Stimulated activated CD4-positive, alpha-beta T cell treated with anti-CD3 and anti-CD28 coated beads, Interleukin-12 subunit alpha, Interleukin-12 subunit beta, amount 100 ng/mL, for 24 hours (primary cell): ENCODE data around the gene PIF1.
"Not testable (repeated sequence)": the region's sequence is repeated elsewhere in the genome, so short reads cannot be mapped to it uniquely, and the experiment has no call there.

Experiments used
- DNase-seq, 2 experiments: peaks; one replicate each; pipeline ENCODE4 v3.0.0-alpha.2; 2020; ENCODE audit warnings: low read depth in 2 of 2

PIF1 gene

DNA sequence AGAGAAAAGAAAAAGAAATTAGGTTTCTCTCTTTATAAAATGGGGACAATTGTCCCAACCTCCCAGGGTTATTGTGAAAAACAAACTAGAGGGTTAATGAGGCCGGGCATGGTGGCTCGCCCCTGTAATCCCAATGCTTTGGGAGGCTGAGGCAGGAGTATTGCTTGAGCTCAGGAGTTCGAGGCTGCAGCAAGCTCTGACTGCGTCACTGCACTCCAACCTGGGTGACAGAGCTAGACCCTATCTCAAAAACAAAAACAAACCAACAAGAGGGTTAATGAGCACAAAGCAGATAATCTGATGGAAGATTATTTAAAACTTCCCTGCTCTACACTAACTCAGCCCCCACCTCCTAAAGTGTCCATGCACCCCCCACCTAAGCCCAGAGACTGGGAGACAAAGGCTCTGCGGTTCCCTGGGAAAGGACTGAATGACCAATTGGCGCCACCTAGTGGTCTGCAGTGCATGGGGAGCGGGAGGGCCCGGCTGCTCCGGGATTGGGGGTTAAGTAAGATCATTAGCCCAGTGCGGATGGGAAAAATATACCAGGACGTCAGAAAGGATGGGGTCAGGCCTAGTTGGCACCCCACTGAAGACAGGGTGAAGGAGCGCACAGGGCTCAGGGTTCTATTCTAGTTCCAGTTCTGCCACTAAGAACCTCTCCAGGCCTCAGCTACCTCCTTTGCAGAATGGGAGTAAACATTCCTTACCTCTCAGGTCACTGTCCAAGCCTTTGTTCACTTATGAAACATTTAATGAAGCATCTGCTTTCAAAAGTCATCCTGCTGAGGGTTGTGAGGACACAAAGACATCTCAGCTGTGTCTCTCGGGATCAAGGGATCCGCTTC, 15.6 kb downstream of the PIF1 start:
- DNase-seq: peak; percentile 23 to 71

DNA sequence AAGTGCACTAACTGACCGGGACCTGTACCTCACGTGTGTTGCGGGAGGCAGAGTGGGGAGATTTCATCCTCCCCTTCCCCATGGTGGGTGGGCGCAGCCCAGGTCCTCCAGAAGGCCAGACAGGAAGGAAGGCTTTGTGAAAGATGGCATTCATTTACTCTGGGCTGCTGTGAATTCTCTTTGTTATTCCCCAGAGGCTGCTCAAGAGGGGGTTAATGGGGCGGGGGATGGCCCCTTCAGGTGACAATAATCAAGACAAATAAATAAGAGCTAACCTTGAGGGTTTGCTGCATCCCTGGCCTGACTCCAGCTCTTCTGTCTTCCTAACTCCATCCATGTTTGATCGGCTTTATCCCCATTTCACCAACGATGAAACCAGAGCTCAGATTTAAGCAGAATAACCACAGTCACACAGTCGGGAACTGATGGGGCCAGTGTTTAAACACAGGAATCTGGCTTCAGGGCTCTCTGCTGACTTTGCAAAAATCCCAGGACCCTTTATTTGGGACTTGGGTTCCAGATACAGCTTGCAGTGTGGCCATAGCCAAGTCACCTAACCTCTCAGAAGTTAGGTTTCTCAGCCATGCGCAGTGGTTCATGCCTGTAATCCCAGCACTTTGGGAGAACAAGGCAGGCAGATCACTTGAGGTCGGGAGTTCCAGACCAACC, 16.5 kb downstream of the PIF1 start:
- DNase-seq: no peak

DNA sequence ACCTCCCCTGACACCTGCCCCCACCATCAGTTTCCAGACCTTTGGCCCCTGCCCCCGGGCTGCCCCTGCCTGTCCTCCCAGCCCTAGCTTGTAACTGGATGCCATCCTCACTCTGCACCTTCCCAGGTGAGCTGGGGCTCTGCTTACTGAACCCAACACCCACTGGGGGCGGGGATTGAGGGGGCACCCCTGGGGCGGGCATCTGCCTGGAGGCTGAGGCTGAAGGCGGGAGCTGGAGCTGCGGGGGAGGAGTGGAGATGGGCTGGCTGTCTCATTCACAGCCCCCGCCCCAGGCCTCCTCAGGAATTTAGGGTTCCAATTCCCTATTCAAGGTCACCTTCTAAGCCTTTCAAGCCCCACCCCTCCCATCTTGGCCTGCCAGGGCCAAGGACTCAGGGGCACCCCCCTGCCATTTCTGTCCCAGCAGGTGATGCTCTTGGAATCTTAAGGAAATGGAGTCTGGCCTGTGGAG, 17.7 kb downstream of the PIF1 start:
- DNase-seq: no peak

- no peak for DNase-seq
Observed at GRCh38 chr15:64807051-64807749, 18.2 kb downstream of the PIF1 start.

DNA sequence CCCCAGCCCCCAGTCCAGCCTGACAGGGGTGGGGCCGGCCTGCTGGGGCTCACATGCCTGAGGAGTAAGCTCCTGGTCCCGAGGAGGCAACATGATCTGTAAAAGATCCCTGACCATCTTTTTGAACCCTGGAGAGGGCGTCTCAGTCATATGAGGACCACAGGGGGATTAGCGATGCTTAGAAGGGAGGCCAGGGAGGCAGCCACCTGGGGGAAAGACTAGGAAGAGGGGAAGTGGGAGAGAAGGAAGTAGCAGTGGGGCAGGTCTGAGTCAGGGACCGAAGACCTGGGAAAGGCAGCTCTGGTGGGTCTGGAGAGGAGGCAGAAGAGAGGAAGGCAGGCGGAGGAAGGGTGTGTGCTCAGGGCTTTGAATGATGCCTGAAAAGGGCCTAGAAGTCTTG, 18.9 kb downstream of the PIF1 start:
- no peak for DNase-seq

DNA sequence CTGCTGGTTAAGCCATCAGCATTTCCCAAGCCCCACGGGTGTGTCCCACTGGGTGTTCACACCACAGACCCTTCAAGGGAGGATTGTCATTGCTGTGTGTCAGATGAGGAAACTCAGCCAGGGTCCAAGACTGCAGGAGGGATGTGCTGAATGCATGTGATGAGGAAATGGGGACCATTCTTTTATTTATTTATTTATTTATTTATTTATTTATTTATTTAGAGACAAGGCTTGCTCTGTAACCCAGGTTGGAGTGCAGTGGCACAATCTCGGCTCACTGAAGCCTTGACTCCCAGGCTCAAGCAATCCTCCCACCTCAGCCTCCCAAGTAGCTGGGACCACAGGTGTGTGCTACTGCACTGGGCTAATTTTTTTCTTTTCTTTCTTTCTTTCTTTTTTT, 20.8 kb downstream of the PIF1 start:
- DNase-seq: no peak

DNA sequence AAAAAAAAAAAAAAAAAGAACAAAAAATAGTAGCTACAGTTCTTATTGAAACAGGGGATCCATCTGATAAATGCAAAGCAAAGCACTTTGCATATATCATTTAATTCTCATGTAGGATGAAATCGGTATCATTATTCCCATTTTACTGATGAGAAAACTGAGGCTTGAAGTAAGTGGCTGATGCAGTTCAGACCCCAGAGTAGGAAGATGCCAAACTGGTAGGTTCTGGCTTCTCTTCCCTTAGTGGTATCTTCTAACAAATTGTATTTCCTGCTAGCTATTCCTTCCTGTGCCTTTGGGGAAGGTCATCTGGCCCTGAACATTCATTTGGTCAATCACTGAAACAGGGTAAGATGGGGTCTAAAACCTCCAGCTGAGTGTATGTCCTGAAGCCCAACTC, 21.9 kb downstream of the PIF1 start:
- DNase-seq: no peak

DNA sequence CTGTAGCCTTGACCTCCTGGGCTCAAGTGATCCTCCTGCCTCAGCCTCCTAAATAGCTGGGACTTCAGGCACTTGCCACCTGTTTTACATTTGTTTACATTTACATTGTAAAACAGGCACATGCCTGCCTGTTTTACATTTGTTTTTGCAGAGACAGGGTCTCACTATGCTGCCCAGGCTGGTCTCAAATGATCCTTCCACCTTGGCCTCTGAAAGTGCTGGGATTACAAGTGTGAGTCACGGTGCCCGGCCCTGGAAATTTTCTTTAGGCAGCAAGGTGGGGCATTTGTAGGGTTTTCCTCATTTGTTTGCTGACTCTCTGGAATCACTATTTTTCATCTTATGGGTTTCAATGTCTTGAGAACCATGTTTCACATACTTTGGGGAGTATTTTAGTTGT, 25.0 kb downstream of the PIF1 start:
- no peak for DNase-seq

DNA sequence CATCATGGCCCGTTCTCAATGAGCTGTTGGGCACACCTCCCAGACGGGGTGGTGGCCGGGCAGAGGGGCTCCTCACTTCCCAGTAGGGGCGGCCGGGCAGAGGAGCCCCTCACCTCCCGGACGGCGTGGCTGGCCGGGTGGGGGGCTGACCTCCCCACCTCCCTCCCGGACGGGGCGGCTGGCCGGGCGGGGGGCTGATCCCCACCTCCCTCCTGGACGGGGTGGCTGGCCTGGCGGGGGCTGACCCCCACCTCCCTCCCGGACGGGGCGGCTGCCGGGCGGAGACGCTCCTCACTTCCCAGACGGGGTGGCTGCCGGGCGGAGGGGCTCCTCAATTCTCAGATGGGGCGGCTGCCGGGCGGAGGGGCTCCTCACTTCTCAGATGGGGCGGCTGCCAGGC, 26.5 kb downstream of the PIF1 start:
- DNase-seq: not testable (repeated sequence)

GRCh38 chr15:64795921-64796320, 29.5 kb downstream of the PIF1 start:
- not testable (repeated sequence) for DNase-seq

DNA sequence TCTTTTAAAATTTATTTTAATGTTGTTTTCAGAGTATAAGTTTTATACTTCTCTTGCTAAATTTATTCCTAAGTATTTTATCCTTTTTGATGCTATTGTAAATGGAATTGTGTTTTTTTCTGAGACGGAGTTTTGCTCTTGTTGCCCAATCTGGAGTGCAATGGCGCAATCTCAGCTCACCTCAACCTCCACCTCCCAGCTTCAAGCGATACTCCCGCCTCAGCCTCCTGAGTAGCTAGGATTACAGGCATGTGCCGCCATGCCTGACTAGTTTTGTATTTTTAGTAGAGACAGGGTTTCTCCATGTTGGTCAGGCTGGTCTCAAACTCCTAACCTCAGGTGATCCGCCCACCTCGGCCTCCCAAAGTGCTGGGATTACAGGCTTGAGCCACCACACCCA, 30.1 kb downstream of the PIF1 start:
- not testable (repeated sequence) for DNase-seq

DNA sequence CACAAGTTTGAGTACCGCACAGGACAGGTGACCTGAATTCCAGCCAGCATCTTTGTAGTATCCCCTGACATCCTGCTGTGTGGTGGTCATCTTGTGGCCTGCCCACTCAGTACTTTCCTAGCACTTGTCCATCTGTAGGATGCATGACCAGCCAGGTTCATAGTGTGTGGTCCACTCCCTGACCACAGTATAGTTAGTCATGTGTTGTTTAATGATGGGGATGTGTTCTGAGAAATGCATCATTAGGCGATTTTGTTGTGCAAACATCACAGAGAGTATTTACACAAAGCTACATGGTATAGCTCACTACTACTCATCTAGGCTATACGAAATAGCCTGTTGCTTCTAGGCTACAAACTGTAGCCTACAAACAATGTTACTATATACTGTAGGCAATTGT, 33.2 kb downstream of the PIF1 start:
- DNase-seq: no peak

GRCh38 chr15:64791401-64791800, 34.0 kb downstream of the PIF1 start:
- no peak for DNase-seq

DNA sequence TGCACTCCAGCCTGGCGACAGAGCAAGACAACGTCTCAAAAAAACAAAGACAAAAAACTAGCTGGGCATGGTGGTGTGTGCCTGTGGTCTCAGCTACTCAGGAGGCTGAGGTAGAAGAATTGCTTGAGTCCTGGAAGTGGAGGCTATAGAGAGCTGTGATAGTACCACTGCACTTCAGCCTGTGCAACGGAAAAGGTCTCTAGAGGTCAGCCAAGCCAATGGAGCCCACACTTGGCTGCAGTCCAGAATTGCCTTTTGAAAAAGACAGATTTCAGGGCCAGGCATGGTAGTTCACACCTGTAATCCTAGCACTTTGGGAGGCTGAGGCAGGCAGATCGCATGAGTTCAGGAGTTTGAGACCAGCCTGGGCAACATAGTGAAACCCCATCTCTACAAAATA, 41.7 kb downstream of the PIF1 start:
- DNase-seq: no peak

- DNase-seq: no peak
Observed at GRCh38 chr15:64782751-64783150, 42.7 kb downstream of the PIF1 start.

- no peak for DNase-seq
Observed at GRCh38 chr15:64781299-64781698, 44.1 kb downstream of the PIF1 start.

DNA sequence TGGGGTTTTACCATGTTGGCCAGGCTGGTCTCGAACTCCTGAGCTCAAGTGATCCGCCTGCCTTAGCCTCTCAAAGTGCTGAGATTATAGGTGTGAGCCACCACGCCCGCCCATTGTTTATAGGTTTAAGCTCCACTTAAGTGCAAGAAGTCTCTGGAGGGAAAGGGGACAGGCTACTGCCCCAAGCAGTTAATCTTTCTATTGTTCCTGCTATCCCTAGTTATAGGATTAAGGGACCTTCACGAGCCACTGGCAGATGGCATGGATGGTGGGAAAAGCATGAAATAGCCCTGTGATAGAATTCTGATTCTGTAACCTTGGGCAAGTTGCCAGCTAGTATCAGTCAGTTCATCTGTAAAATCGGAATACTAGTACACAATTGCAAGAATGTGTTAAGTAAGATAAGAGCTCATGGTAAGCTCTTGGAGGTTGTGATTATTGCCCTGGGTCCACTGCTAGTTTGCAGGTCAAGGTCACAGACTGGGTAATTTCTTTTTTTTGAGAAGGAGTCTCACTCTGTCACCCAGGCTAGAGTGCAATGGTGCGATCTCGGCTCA, 44.8 kb downstream of the PIF1 start:
- DNase-seq: no peak

GRCh38 chr15:64779630-64780029, 45.8 kb downstream of the PIF1 start:
- DNase-seq: no peak

GRCh38 chr15:64779024-64779423, 46.4 kb downstream of the PIF1 start:
- no peak for DNase-seq

DNA sequence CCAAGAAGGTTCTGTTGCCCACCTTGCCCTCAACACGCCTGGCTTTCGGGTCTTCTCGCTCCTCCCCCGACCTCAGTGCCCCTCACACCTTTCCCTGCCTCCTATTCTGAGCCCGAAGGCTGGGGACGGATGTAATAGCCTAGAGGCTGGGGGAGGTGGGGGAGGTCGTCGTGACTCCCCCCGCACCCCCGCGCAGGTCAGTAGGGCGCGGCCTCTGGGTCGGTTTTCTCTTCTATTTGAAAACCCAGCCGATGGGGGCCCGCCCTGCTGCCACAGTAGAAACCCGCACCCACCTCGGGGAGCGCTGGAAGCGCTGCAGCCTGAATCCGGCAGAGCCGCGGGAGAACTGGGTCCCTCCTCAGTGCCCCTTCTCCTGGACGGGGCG, 49.1 kb downstream of the PIF1 start:
- no peak for DNase-seq

GRCh38 chr15:64775551-64776401, 49.7 kb downstream of the PIF1 start, which contains the start of gene RBPMS2:
RBPMS2 (minus strand) TSS chr15:64775589; CDS start chr15:64775319, 270 bp downstream.
- DNase-seq: no peak
